ENCODE data around the gene CNST.
"Not testable (repeated sequence)": the region's sequence is repeated elsewhere in the genome, so short reads cannot be mapped to it uniquely, and the experiment has no call there.

CNST gene

DNA sequence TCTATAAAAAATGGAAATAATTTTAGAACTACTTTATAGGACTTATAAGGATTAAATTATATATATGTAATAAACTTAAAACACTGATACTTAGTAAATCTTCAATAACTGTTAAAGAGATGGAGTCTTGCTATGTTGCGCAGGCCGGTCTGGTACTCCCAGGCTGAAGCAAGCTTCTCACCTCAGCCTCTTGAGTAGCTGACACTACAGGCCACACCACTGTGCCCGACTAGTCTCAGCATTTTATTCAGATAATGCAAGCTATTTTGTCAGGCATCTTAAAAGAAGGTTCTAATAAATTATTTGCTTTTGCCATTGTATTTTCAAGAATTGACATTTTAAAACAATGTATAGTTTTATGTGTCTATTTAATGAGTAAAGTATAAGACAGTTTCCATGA, 20.8 kb downstream of the CNST start:
- no peak for DNase-seq (ENCODE audit: low spot score)

DNA sequence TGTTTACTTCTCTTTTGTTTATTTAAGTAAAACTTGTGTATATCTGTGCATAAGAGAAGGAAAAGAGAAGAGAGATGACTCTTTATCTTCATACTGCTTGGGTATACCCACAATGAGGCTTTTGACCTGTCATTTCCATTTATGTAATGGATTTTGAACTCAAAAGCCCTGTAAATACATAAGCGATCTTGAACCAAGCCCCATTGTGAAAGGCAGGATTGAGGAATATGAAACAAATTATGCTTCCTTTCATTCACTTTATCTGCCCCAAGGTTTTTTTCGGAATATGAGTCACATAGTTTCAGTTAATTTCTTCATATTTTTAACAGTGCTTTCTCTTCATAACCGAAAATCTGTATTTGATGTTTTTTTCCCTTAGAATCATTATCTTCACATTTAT, 21.4 kb downstream of the CNST start:
- DNase-seq (ENCODE audit: low spot score): no peak

DNA sequence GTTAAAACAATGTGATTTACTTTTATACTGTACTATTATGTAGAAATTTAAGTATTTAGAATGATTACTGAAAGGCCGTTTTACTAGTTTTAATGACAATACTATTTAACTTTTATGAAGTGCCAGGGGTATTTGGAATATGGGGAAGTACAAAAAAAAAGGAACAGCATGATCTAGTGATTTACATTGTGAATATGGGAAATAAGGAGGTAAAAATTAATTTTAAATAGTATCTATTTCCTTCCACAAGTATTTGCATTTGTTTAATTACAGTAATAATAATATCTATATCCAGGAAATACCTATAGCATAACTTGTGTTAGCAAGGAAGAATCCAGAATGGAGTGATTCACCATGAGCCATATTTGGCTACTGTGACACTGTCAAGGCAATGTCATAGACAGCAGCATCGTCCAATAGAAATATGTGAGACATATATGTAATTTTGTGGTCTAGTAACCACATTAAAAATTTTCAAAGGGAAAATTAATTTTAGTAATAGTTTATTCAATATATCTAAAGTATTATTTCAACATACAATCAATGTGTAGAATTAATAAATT, 22.0 kb downstream of the CNST start:
- no peak for DNase-seq (ENCODE audit: low spot score)

DNA sequence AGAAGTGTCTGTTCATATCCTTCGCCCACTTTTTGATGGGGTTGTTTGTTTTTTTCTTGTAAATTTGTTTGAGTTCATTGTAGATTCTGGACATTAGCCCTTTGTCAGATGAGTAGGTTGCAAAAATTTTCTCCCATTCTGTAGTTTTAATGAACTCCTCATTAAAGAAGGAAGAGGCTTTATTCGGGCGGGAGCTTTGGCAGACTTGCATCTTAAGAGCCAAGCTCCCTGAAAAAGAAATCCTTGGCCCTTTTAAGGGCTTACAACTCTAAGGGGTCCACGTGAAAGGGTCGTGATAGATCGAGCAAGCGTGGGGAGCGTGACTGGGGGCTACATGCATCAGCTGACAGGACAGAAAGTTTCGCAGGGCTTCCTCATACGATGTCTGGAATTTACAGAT, 23.7 kb downstream of the CNST start:
- not testable (repeated sequence) for DNase-seq (ENCODE audit: low spot score)

DNA sequence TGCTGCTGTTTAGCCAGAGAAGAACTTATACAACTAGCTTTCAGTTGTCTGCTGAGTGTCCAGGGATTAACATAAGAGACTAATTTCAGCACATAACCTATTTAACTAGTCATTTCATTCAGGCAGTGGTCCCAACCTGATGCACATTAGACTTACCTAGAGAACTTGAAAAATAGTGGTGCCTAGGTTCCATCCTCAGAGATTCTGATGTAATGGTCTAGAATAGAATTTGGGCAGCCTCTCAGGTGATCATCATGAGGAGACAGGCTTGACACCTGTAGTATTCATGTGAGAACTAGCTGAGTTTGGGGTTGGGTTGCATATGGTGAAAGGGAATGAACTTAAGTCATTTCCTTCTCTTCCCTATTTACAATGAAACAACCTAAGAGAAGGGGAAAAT, 24.8 kb downstream of the CNST start:
- DNase-seq (ENCODE audit: low spot score): no peak

DNA sequence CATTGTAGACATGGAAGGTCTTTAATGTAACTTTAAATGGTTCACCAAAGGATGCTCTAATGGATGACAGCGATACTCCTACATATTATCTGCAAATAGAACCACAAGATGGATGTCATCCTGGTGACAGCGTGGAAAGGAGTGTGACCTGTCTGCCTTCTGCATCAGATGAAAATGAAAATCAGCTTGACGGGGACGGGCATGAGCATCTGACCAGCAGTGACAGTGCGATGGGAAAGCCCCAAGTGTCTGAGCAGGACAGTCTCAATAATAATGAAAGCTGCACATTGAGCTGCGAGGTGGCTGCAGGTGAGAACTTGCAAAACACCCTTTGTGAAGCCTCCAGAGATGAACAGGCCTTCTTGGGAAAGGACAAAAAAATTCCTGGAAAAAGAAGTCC, 25.2 kb downstream of the CNST start:
- DNase-seq (ENCODE audit: low spot score): no peak

DNA sequence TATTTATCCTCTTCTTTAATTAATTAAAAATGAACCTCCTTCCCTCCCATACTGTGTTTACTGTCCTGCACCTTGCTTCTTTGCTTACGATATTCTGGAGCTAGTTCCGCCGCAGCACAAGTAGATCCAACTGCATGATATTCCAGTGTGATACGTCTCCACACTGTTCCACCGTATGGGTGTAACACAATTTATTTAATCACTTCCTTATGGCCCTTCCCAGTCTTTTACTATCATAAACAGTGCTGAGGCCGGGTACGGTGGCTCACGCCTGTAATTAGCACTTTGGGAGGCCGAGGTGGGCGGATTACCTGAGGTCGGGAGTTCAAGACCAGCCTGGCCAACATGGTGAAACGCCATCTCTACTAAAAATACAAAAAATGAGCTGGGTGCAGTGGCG, 25.7 kb downstream of the CNST start:
- no peak for DNase-seq (ENCODE audit: low spot score)

DNA sequence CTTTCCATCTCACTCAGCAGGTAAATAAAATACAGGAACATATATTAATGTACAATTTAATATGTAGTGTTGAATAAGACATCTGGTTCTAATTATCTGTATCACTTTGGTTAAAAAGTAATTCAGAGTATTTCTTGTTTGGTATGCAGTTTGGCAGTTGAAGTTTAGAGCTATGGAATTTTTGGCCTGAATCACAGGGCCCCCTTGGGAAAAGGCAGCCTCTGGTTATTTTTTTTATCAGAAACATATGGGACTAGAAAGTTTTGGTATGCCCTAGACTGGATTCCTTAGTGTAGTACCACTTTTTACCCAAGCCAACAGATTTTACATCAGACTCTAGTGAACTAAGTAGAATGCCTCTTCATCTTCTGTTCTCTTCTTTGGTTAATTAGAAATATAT, 26.4 kb downstream of the CNST start:
- no peak for DNase-seq (ENCODE audit: low spot score)

DNA sequence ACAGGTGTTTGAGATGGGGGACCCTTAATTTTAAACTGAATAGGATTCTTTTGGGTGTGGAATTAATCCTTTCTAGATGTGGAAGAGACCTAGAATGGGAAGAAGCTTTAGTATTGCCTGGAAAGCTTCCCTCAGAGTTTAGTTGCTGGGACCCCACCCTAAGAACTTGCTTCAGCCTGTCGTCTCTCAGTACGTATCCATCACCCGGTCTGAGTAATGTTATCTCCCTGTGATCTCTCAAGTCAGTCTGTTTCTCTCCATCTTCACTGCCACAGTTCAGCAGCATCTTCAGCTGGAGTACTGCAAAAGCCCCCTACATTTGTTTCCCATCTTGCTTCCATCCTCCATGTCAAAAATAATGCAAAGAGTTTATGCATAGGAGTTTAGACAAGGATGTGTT, 28.9 kb downstream of the CNST start:
- DNase-seq (ENCODE audit: low spot score): no peak

DNA sequence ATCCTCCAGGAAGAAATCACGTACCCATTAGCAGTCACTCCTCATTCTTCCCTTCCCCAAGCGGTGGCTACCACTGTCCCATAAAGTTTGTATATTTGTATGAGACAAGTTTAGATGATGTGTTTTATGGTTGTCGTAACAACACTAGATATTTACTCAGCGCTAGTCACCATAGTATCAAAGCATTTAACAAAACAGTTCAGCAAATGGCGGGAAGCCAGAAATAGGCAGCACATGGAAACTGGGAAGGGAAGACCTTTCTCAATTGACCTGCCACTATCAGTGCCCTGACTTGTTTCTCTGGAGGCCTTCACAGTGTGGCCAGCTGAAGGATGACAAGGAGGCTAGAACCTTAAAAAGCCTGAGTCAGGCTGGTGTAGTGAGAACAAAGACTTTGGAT, 31.1 kb downstream of the CNST start:
- no peak for DNase-seq (ENCODE audit: low spot score)

DNA sequence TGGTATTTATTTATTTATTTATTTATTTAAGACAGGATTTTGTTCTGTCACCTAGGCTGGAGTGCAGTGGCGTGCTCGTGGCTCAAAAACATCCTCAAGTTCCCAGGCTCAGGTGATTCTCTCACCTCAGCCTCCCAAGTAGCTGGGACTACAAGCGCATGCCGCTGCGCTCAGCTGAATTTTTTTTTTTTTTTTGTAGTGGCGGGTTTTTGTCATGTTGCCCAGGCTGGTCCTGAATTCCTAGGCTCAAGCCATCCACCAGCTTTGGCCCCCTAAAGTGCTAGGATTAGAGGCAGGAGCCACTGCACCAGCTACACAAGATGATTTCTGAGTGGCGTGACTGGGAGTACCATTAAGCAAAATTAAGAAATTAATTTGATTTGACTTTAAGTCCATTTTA, 31.7 kb downstream of the CNST start:
- no peak for DNase-seq (ENCODE audit: low spot score)

DNA sequence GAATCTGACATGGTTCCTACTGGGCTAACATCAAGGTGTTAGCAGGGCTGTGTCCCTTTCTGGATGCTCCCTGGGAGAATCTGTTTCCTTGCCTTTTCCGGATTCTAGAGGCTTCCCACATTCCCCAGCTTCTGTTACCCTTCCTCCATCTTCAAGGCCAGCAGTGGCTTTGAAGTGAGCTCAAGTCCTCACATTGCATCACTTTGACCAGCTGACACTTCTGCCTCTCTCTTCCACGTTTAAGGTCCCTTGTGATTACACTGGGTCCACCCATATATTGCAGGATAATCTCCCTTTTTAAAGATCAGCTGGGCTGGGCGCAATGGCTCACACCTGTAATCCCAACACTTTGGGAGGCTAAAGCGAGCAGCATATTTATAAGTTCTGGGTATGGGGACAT, 33.1 kb downstream of the CNST start:
- DNase-seq (ENCODE audit: low spot score): no peak

DNA sequence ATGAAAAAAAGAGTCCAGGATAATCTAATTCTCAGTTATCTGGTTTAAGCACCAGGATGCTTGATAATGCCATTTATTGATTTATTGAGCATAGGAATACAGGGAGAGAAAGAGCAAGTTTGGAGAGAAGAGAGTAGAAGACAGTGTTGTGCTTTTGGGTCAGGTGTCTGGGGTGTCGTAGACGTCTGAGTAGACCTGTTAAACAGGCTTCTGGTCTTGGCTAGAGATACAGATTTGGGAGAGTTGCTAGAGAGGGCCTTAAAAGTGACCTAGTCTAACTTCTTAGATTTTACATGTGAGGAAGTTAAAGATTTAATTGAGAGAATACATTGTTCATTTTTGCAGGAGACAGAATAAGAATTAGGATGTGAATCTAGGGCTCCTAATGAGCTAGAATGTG, 34.3 kb downstream of the CNST start:
- DNase-seq (ENCODE audit: low spot score): no peak

DNA sequence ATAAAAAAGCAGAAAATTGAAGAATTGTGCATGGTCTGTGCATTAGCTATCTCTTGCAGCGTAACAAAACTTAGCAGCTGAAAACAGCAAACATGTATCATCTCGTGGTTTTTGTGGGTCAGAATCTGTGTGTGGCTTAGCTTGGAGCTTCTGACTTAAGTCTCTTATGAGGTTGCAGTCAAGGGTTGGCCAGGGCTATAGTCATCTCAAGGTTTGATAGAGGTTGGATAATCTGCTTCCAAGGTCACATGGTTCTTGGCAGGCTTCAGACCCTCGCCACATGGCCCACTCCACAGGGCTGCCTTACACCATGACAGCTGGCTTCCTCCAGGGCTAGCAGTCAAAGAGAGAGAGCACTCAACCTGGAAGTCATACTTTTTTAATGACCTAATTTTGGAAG, 35.9 kb downstream of the CNST start:
- no peak for DNase-seq (ENCODE audit: low spot score)

DNA sequence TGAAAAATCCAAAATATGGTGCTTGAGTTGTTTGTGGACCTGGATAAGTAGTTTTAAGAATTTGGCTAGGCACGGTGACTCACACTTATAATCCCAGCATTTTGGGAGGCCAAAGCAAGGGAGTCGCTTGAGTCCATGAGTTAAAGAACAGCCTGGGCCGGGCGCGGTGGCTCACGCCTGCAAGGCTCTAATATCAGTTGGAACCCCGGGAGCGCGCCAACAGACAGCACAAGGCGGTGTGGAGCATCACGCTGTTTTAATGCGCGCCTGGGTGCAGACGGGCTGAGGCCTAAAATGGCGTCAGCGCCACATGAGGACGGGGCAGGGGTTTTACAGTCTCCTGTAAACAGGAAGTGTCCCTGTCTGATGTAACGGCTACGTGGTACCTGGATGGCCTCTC, 39.0 kb downstream of the CNST start:
- DNase-seq (ENCODE audit: low spot score): not testable (repeated sequence)

DNA sequence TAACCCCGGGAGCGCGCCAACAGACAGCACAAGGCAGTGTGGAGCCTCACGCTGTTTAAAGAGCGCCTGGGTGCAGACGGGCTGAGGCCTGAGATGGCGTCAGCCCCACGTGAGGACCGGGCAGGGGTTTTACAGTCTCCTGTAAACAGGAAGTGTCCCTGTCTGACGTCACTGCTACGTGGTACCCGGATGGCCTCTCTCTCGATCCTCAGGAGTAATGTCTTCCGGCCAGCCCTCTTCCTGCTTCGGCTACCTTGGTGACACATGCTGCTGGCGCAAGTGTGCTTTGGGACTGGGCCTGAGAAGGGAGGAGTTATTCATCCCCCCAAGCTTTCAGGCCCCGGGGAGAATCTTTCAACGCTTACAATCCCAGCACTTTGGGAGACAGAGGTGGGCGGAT, 41.2 kb downstream of the CNST start:
- DNase-seq (ENCODE audit: low spot score): no peak

DNA sequence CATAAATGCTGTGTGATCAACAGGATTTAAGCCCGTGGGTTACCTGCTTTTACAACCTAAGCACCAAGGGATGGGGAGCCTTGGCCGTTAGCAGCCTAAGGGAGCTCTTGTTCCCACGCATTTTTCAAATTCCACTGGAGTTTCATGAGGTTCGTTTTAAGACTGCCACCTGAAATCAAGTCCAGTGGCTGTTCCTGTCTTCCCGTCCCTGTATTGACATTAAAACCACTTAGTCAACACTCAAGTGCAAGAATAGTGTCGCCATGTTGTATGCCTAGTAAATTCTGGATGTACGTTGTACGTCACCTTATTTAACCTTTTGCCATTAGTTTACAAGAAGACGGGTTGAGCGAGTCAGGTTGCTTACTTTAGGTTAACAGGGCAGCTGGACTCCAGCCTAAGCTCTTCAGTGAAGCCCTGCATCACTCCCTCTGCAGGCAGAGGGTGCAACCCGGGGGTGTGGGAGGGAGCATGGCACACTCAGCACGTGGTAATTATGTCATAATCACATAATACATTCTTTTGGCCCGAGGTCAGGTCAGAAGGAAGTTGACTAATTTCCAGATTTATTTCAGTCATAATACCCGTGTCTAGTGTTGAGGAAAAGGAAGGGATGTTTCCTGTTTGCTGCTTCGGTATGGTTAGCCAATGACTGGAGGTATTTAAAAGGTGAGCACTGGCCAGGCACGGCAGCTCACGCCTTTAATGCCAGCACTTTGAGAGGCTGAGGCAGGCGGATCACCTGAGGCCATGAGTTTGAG, 42.5 kb downstream of the CNST start:
- no peak for DNase-seq (ENCODE audit: low spot score)

DNA sequence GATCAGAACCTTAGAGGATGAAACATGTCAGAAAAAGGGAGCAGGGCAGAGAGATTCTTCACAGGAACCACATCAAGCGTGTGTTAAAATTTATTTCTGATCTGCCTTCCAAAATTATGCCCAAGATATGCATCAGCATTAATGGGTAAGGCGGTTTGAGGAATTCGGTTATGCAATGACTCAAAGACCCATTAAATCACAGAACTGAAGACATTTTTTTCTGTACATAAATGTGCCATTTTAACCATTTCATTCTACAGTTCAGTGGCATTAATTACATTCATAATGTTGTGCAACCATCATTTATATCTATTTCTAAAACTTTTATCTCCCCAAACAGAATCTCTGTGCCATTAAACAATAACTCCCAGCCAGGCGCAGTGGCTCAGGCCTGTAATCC, 43.4 kb downstream of the CNST start:
- no peak for DNase-seq (ENCODE audit: low spot score)

DNA sequence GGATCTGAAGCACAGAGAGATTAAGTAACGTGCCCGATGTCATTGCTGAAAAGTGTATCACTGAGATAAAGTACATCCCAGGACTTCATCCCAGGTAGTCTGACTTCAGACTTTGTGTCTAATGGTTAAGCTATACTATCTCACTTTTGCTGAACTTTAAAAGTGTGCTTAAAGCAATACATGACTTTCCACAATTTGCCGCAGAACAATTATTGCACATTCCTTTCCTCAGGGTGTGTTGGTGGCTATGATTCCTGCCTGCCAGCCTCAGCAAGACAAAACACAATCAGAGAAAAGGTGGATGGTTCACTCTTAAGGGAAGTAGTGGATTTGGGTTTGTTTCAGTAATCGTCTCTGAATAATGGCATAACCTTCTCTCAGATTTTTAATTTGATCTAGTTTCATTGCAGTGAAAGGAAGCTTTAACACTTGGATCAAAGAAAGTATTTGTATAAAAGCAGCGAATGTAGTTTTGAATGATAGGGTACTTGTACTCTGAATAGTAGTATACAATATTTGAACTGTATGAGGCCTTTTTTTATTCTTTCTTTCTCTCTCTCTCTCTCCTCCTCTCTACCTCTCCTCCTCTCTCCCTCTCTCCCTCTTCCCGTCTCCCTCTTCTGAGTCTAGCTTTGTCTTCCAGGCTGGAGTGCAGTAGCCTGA, 47.0 kb downstream of the CNST start:
- no peak for DNase-seq (ENCODE audit: low spot score)

DNA sequence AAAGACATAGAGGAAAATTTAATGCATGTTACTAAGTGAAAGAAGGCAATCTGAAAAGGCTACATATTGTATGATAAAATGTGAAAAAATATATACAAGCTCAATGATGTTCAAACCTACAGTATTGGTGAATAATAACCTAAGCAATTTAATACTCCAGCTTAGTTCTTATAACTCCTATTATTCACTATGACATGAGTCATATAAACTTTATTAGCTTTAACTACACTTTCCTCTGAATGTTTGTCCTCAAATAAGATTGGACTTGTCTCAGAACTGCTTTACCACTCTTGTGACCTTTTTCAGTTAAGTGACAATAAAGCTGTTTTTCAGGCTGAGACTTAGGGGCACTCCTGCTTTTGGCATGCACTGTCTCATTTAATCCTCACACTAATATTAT, 50.9 kb downstream of the CNST start:
- DNase-seq (ENCODE audit: low spot score): no peak

DNA sequence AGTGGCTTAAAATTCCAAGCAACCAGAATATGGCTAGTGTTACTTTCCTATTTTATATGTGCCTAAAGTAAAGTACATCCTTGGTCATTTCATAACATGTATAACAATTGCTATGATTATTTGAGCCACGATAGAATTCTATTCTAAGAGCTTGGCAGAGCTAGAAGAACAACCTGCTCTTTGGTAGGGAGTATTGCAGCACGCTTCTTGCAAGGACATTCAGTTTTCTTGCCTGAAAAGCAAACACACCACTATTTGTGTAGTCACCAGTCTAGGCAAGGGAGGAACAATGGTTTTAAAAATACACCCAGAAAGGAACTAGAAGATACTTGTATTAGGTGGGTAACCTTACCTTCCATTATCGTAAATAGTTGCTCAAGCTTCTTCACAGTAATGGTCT, 51.5 kb downstream of the CNST start:
- no peak for DNase-seq (ENCODE audit: low spot score)

DNA sequence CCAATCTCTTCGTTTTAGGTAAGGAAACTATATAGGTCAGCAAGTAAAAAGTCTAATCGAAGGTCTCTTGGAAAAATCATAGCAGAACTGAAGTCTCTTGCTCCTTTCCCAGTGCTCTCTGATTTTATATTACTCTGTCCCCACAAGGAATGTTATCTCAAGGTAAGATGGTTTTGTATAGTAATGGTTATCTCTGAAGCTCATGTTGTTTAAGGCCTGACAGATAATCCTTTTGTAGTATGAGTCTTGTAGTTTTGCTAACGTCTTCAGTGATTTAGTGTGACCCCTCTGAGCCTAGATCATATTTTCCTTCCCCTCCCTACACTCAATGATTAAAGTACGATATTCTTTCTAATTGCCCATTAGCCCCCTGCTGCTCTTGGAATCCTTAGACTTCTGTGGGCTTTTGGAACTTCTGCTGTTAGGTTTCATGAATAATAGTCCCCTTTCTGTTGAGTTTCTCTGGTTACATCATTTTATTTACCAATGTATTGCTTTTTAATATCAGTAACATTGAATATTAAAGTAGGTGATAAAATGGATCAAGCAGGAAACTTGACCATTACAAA, 52.1 kb downstream of the CNST start:
- no peak for DNase-seq (ENCODE audit: low spot score)

DNA sequence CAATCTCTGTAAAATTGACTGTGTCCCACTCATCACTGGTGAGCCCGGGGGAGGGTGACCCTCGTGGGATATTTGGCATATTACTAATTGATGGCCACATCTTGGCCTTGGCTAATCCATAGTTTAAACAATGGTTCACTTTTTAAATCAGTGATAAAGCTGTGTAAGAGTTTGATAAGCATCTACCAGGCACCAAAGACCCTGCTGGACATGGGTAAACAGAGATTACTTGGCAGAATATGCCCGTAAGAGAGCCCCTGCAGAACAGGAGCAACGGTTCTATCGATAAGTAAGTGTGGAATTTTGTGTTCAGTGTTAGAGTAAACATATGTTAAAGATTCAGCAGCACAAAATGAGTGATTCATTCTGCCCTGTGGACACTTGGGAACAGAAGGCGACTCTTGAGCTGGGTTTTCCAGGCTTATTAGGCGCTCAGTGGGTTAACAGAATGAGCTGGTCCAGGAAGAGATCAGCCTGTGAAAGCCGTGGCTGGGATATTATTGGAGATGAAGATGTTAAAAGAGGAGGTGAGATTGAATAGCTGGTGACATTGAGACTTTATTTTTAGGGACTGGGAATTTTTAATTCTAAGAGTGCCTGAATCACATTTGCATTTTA, 55.9 kb downstream of the CNST start:
- DNase-seq (ENCODE audit: low spot score): no peak
